ENCODE results near the gene CYB5R4. TPM values are rescaled to one million over a fixed set of nuclear protein-coding genes. Genes with fewer than 3 reads are reported as not detected.

Gene CYB5R4
- total and polyA plus RNA-seq, 10 of the 15 experiments (the other 5 are each of a cell fraction or from before 2014, with no cell fraction given), result 13.4 to 61.1 (median 27.5) TPM

GRCh38 chr6:83853178-83854000 is 6.1 kb upstream of the CYB5R4 start, which contains the start of gene RIPPLY2:
RIPPLY2 (plus strand) TSS chr6:83853360; CDS start chr6:83853417, 57 bp downstream.
- POLR2A ChIA-PET, result no interaction called here
- peak within 1 kb of the TSS; percentile 72; the same call in 1 of the 2 replicates for H3K4me2 ChIP-seq (ENCODE audit: control insufficient read depth, insufficient read depth)

GRCh38 chr6:83854001-83854501 is 5.4 kb upstream of the CYB5R4 start:
- in situ Hi-C loops (cut with MboI), result no loop called here
- DNase-seq (ENCODE audit: low read depth, low spot score), result no peak
- 44% methylated on average over 17 of the region's 18 CpGs for WGBS (ENCODE audit: insufficient coverage, insufficient replicate concordance, low lambda C conversion rate, missing lambda C conversion rate)
- Histone ChIP-seq H3K4me1 (ENCODE audit: control insufficient read depth, insufficient read depth, low read length) (no peaks in the 10 kb centered on the region; the same call in 1 of the 2 replicates), H2AFZ (ENCODE audit: control insufficient read depth, low read depth, low read length) (no peak overlapping the region), H3K27me3 (replicated peaks in 1 of 2; ENCODE audit: control insufficient read depth in 2 of 2, insufficient read depth in 2 of 2, low read length in 1 of 2) (peaks cover 7 to 15% of the 10 kb centered on the region in 2 experiments; a peak in 2 of 4 replicates), H3K79me2 (ENCODE audit: control insufficient read depth, insufficient read depth, low read length) (no peaks in the 10 kb centered on the region), H3K4me2 (ENCODE audit: control insufficient read depth, insufficient read depth) (peak overlapping the region; percentile 72; the same call in 1 of the 2 replicates), H3K4me3 (no peak overlapping the region), H3K9ac (ENCODE audit: control insufficient read depth, insufficient read depth, low read length) (no peak overlapping the region), H3K27ac (ENCODE audit: control insufficient read depth, insufficient read depth) (no peak overlapping the region), H3K36me3 (ENCODE audit: control insufficient read depth in 2 of 2, insufficient read depth in 2 of 2, low read length in 1 of 2) (no peaks in the 10 kb centered on the region), H4K20me1 (ENCODE audit: control insufficient read depth, insufficient read depth) (no peaks in the 10 kb centered on the region), H3K9me3 (replicated peaks; ENCODE audit: control insufficient read depth, insufficient read depth, low read length) (no peaks in the 10 kb centered on the region)
- TF ChIP-seq PKNOX1 (IDR thresholded peaks at IDR 0.05) (0 out of 2 replicates have a peak, but pooled peaks have one; percentile 16), NR2F1 (conservative IDR thresholded peaks at IDR 0.05) (no peak)
- no peak for FAIRE-seq
- BruUV-seq (replicated peaks), result no TSS peak
- SMC1A ChIA-PET (ENCODE audit: uncharacterized antibody, unreplicated experiment), result no interaction called here
- POLR2A ChIA-PET, result no interaction called here
- RAD21 ChIA-PET (ENCODE audit: unreplicated experiment), result interaction anchor here (1.7 kb wide), 1 partner anchor 239 kb away, joined by 4 read pairs; no protein-coding TSS in a partner anchor
- intact Hi-C loops (cut with micrococcal nuclease; ENCODE audit: unreplicated experiment), result no loop called here
- ATAC-seq, result no peak; the same call in 2 of the 3 replicates
- CTCF ChIA-PET, result no interaction called here

More at GRCh38 chr6:83853178-83854000, 6.1 kb upstream of the CYB5R4 start, which contains the start of gene RIPPLY2:
- 15% methylated on average over 74 of the region's 81 CpGs for WGBS (ENCODE audit: insufficient coverage, insufficient replicate concordance, low lambda C conversion rate, missing lambda C conversion rate)
- ChIA-PET SMC1A (ENCODE audit: uncharacterized antibody, unreplicated experiment) (no interaction called here), RAD21 (ENCODE audit: unreplicated experiment) (interaction anchor here (1.7 kb wide), 1 partner anchor 239 kb away, joined by 4 read pairs; no protein-coding TSS in a partner anchor), CTCF (interaction anchor here (1.0 kb wide), 1 partner anchor 10 kb away, joined by 3 read pairs; no protein-coding TSS in a partner anchor)
- no peak for DNase-seq (ENCODE audit: low read depth, low spot score)
- no peak within 1 kb of the TSS for H3K27ac ChIP-seq (ENCODE audit: control insufficient read depth, insufficient read depth)
- H3K9ac ChIP-seq (ENCODE audit: control insufficient read depth, insufficient read depth, low read length), result no peak within 1 kb of the TSS
- H3K9me3 ChIP-seq (replicated peaks; ENCODE audit: control insufficient read depth, insufficient read depth, low read length), result no peaks in the 10 kb centered on the region
- H2AFZ ChIP-seq (ENCODE audit: control insufficient read depth, low read depth, low read length), result no peak within 1 kb of the TSS; the same call in 1 of the 2 replicates
- H3K27me3 ChIP-seq (replicated peaks in 1 of 2; ENCODE audit: control insufficient read depth in 2 of 2, insufficient read depth in 2 of 2, low read length in 1 of 2), result peaks cover 7 to 13% of the 10 kb centered on the region in 2 experiments; a peak in 2 of 4 replicates
- H3K79me2 ChIP-seq (ENCODE audit: control insufficient read depth, insufficient read depth, low read length), result no peaks in the 10 kb centered on the region
- TF ChIP-seq ZNF217 (IDR thresholded peaks at IDR 0.05), result no peak
- no peak for TF ChIP-seq ATF7 (IDR thresholded peaks at IDR 0.05; ENCODE audit: low read depth)
- TF ChIP-seq HDAC2 (IDR thresholded peaks at IDR 0.05), result no peak
- TF ChIP-seq FOXK2 (IDR thresholded peaks at IDR 0.05), result no peak
- TF ChIP-seq IKZF1 (conservative IDR thresholded peaks at IDR 0.05), result peak; percentile 34; the same call in 1 of the 2 replicates
- peak; percentile 87 for TF ChIP-seq HDAC6 (IDR thresholded peaks at IDR 0.05; ENCODE audit: unreplicated experiment)
- H3K36me3 ChIP-seq (ENCODE audit: control insufficient read depth in 2 of 2, insufficient read depth in 2 of 2, low read length in 1 of 2), result no peaks in the 10 kb centered on the region
- ATAC-seq, result peak; percentile 92
- in situ Hi-C loops (cut with MboI) (no loop called here), intact Hi-C loops (cut with micrococcal nuclease; ENCODE audit: unreplicated experiment) (no loop called here)
- H3K4me1 ChIP-seq (ENCODE audit: control insufficient read depth, insufficient read depth, low read length), result no peaks in the 10 kb centered on the region; the same call in 1 of the 2 replicates
- H4K20me1 ChIP-seq (ENCODE audit: control insufficient read depth, insufficient read depth), result no peaks in the 10 kb centered on the region
- peak within 1 kb of the TSS; percentile 28; the same call in 1 of the 2 replicates for H3K4me3 ChIP-seq
- BruUV-seq (replicated peaks), result no TSS peak
- no peak for FAIRE-seq

Measured in GM12878 (cell line).